Measurements from ENCODE around the gene AQP4. TPM values are rescaled to one million over a fixed set of nuclear protein-coding genes. Genes with fewer than 3 reads are reported as not detected.

Gene AQP4
- total RNA-seq, 1 experiment from 2014 or later = 2.5 TPM

- Mint-ChIP-seq H3K36me3 (ENCODE audit: insufficient read depth, unreplicated experiment) (no peaks in the 10 kb centered on the region), H3K4me3 (ENCODE audit: low read depth, unreplicated experiment) (no peak overlapping the region), H3K27ac (ENCODE audit: unreplicated experiment) (no peak overlapping the region), H3K27me3 (ENCODE audit: unreplicated experiment) (no peaks in the 10 kb centered on the region), H3K4me1 (ENCODE audit: low read depth, unreplicated experiment) (no peaks in the 10 kb centered on the region), H3K9me3 (ENCODE audit: low read depth, unreplicated experiment) (peaks cover 12% of the 10 kb centered on the region)
- CTCF ChIA-PET = no interaction called here
- no TSS peak for BruUV-seq (replicated peaks)
- no peak for DNase-seq
- intact Hi-C loops (cut with micrococcal nuclease; ENCODE audit: unreplicated experiment) = no loop called here
- TF ChIP-seq CTCF (IDR thresholded peaks at IDR 0.05; ENCODE audit: unreplicated experiment) = no peak
These were observed 36.8 kb upstream of the AQP4 start for GRCh38 chr18:26902291-26902690.

- H3K27me3 Mint-ChIP-seq (ENCODE audit: unreplicated experiment) = no peaks in the 10 kb centered on the region
- no peak overlapping the region for H3K27ac Mint-ChIP-seq (ENCODE audit: unreplicated experiment)
- intact Hi-C loops (cut with micrococcal nuclease; ENCODE audit: unreplicated experiment) = no loop called here
- DNase-seq = no peak
- H3K4me1 Mint-ChIP-seq (ENCODE audit: low read depth, unreplicated experiment) = no peaks in the 10 kb centered on the region
- TF ChIP-seq CTCF (IDR thresholded peaks at IDR 0.05; ENCODE audit: unreplicated experiment) = no peak
- H3K4me3 Mint-ChIP-seq (ENCODE audit: low read depth, unreplicated experiment) = no peak overlapping the region
- CTCF ChIA-PET = interaction anchor here (0.6 kb wide), 1 partner anchor 592 kb away, joined by 4 read pairs; no protein-coding TSS in a partner anchor
- BruUV-seq (replicated peaks) = no TSS peak
- peaks cover 6% of the 10 kb centered on the region for H3K9me3 Mint-ChIP-seq (ENCODE audit: low read depth, unreplicated experiment)
- no peaks in the 10 kb centered on the region for H3K36me3 Mint-ChIP-seq (ENCODE audit: insufficient read depth, unreplicated experiment)
These were observed 35.5 kb upstream of the AQP4 start for GRCh38 chr18:26901020-26901419.

- Mint-ChIP-seq H3K27ac (ENCODE audit: unreplicated experiment) (no peak overlapping the region), H3K36me3 (ENCODE audit: insufficient read depth, unreplicated experiment) (no peaks in the 10 kb centered on the region), H3K4me1 (ENCODE audit: low read depth, unreplicated experiment) (no peaks in the 10 kb centered on the region), H3K9me3 (ENCODE audit: low read depth, unreplicated experiment) (no peaks in the 10 kb centered on the region), H3K4me3 (ENCODE audit: low read depth, unreplicated experiment) (no peak overlapping the region), H3K27me3 (ENCODE audit: unreplicated experiment) (no peaks in the 10 kb centered on the region)
- CTCF ChIA-PET = no interaction called here
- no peak for DNase-seq
- BruUV-seq (replicated peaks) = no TSS peak
- no peak for TF ChIP-seq CTCF (IDR thresholded peaks at IDR 0.05; ENCODE audit: unreplicated experiment)
- intact Hi-C loops (cut with micrococcal nuclease; ENCODE audit: unreplicated experiment) = no loop called here
These were observed 28.9 kb upstream of the AQP4 start for GRCh38 chr18:26894426-26894825.

- no peak overlapping the region for H3K27ac Mint-ChIP-seq (ENCODE audit: unreplicated experiment)
- DNase-seq = no peak
- H3K4me1 Mint-ChIP-seq (ENCODE audit: low read depth, unreplicated experiment) = no peaks in the 10 kb centered on the region
- no peak for TF ChIP-seq CTCF (IDR thresholded peaks at IDR 0.05; ENCODE audit: unreplicated experiment)
- CTCF ChIA-PET = no interaction called here
- no peak overlapping the region for H3K4me3 Mint-ChIP-seq (ENCODE audit: low read depth, unreplicated experiment)
- BruUV-seq (replicated peaks) = no TSS peak
- H3K36me3 Mint-ChIP-seq (ENCODE audit: insufficient read depth, unreplicated experiment) = no peaks in the 10 kb centered on the region
- intact Hi-C loops (cut with micrococcal nuclease; ENCODE audit: unreplicated experiment) = no loop called here
- H3K27me3 Mint-ChIP-seq (ENCODE audit: unreplicated experiment) = no peaks in the 10 kb centered on the region
- H3K9me3 Mint-ChIP-seq (ENCODE audit: low read depth, unreplicated experiment) = no peaks in the 10 kb centered on the region
These were observed 28.5 kb upstream of the AQP4 start for GRCh38 chr18:26893996-26894395.

Data from Calu3 (cell line).